Measurements from ENCODE around the gene CTF1.
"Not testable (repeated sequence)": the region's sequence is repeated elsewhere in the genome, so short reads cannot be mapped to it uniquely, and the experiment has no call there.

CTF1 gene

DNA sequence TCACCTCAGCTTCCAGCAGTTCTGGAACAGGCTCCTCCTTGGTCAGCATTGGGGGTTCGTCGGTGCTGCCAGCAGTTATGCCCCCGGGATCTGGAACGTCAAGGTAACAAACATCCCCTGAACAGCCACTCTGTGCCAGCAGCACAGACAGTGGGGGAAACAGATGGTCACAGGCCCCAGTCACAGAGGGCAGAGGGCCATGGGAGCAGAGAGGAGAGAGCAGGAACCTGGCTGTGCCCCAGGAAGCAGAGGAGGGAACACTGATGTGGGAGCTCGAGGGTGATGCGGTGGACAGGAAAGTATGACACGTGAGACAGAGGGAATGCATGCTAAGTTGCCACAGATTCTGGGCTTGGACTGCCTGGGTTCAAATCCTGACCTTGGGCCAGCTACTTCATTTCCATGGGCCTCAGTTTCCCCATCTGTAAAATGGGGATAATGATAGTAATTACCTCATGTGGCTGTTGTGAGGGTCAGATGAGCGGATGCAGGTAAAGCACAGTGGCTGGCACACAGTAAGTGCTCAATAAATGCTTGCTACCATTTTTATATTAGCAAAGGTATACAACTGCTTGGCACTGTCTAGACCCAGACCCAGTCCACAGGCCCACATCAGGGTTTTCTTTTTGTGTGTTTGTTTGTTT is 7.4 kb upstream of the CTF1 start:
- no peak for DNase-seq

DNA sequence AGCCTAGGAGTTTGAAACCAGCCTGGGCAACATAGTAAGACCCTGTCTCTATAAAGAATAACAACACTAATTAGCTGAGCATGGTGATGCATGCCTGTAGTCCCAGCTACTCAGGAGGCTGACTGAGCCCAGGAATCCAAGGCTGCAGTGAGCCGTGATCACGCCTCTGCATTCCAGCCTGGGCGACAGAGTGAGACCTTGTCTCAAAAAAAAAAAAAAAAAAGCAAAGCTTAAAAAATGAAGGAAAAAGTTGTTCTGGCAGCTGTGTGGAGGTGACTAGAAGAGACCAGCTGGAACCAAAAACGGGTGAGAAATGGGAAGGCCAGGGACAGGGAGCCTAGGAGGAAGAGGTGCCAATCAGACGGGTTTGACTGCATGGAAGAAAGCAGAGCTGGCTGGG is 6.7 kb upstream of the CTF1 start:
- no peak for DNase-seq

DNA sequence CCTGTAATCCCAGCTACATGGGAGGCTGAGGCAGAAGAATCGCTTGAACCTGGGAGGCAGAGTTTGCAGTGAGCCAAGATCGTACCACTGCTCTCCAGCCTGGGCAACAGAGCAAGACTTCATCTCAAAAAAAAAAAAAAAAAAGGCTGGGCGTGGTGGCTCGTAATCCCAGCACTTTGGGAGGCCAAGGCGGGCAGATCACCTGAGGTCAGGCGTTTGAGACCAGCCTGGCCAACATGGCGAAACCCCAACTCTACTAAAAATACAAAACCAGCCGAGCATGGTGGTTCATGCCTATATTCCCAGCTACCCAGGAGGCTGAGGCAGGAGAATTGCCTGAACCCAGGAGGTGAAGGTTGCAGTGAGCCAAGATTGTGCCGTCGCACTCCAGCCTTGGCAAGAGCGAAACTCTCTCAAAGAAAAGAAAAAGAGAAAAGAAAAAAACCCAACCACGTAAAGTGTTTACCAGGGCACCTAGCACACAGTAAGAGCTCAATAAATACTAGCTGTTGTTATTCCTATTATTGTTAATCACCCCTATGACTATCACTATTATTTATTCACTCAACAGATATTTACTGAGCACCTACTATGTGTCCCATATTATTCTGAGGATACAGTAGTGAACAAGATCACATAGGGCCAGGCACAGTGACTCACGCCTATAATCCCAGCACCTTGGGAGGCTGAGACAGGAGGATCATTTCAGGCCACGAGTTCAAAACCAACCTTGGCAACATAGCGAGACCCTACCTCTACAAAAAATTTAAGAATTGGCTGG is 5.2 kb upstream of the CTF1 start:
- not testable (repeated sequence) for DNase-seq

DNA sequence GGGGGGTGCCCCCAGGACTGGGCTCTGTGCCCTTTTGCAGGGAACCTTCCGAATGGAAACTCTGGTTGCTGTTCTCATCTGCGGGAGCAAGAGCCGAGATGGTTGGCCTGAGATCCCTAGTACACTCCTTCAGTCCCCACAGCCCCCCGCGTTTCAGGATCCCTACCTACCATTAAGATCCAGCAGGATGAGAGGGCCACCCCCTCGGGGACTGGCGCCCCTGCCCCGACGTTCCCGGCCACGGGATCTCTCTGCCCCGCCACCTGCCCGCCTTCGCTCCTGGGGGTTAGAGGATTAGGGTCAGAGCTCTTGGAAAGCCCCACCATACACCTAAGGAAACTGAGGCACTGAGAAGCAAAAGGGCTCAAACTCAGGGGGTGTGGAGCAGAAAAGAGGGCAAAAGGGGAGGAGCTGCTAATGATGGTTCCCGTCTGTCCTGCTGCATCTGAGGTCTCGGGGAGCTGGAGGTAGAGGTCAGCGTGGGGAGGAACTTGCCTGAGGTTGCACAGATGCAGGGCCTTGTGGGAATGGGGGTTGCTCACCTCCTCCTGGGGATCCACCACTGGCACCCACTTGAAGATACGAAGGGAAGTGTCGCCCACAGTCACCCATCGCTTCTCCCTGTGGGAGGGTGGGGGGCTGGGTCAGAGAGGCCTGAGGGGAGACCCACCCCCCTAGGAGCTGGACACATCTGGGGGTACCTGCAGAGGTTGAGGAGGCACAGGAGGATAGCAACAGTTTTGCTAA is 3.6 kb upstream of the CTF1 start:
- no peak for DNase-seq

DNA sequence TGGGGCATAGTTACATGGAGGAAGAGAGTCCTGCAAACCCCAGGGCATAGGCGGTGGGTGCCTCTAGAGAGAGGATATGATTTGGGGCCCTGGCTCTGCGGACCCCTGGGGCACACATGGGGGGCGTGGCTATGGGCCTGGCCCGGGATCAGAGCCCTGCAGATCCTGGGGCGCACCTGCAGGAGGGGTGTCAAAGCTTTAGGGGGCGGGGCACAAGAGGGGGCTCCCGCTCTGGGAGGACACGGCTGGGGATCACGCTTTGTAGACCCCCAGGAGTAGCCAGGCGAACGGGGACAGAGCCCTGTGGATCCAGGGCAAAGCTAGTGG is 3.0 kb upstream of the CTF1 start:
- DNase-seq: no peak

DNA sequence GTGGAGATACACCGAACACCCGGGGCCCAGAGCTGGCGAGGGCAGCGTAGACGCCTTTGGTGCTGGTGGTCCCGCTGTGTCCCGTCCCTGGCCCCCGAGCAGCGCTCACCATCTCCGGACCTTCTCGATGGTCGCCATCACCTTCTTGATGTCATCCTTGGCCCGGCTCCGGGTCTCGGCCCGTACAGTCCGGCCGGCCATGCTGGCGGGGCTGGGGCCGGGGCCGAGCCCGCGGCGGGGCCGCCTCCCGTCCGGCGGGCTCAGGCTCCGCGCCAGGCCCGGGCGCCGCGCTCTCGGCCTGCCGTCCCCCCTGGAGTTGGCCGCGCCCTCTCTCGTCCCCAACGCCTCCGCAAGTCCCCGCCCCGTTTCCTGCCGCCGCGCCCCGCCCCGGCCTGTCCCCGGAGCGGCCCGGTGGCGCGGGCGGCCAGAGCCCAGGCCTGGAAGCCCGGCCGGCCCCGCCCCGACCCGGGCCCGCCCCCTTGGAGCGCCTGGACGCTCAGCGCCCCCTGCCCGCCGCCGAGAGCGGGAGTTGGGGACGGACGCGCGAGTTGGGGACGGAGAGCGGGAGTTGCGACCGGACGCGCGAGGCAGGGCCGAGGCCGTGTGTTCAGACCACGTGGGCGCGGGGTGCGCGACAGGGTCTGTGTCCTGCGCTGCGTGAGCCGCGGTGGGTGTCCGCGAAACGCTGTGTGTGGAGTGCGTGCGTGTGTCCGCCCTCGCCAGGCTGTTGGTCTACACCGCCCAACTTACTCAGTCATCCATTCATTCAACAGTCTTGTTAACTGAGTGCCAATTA is 2.5 kb upstream of the CTF1 start, which contains the start of gene BCL7C:
BCL7C (minus strand) TSS at position 334 of the 796 bp plus-strand sequence; CDS start at position 201, 133 bp downstream.
- DNase-seq: peak; percentile 83

DNA sequence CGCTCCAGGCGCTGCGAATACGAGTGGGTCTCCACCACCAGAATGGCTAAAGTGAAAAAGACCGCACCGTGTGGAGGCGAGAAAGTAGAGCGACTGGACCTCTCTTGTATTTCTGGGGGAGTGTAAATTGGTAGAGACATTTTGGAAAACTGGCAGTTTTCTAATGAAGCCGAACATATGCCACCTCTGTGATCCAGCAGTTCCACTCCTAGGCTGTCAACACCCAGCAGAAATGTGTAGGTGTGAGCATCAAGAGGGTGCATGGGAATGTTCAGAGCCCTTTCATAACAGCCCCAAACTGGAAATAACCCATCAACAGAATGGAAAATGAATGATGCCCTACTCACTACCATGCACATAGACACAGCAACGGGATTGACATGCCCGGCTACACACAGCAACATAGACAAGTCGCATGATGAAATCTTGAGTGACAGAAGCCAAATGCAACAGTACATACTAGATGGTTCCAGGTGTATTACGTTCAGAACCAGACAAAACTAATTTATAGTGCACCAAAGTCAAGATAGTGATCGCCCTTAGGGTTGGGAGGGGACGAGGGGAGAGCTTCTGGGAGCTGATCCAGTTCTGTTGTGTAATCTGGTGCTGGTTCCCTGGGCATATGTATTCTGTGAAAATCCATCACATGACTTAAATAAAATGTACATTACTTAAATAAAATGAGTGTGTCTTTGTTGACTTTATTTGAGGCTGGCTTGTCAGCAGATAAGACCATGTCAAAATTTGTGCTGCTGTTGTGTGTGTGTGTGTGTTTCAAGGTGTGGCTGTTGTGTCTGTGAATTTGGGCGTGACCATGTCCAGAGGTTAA is 1.7 kb upstream of the CTF1 start:
- no peak for DNase-seq

DNA sequence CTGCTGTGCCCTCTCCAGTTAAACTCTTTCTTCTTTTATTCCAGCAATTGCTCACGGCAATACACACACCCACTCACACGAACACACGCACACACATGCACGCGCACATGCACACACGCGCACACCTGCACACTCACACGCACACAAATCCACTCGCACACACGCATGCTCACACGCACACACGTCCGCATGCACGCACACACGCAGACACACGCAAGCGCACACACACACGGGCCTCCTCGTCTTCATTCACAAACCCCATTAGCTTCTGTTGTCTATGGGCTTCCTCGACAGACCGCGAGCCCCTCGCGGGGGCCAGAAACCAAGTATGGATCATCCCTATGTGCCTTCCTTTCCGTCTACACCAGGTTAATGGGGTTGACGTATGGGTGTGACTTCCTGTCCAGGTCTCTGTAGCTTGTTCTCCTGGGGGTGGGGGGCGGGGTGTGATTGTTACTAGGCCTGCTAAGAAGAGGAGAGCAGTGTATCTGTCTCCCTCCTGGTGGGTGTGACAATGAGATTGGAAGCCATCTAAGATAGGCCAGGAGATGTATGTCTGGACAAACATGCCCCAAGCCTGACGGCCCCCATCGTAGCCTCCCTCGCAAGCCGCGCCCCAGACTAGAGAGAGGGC is 670 bp upstream of the CTF1 start:
- no peak for DNase-seq

DNA sequence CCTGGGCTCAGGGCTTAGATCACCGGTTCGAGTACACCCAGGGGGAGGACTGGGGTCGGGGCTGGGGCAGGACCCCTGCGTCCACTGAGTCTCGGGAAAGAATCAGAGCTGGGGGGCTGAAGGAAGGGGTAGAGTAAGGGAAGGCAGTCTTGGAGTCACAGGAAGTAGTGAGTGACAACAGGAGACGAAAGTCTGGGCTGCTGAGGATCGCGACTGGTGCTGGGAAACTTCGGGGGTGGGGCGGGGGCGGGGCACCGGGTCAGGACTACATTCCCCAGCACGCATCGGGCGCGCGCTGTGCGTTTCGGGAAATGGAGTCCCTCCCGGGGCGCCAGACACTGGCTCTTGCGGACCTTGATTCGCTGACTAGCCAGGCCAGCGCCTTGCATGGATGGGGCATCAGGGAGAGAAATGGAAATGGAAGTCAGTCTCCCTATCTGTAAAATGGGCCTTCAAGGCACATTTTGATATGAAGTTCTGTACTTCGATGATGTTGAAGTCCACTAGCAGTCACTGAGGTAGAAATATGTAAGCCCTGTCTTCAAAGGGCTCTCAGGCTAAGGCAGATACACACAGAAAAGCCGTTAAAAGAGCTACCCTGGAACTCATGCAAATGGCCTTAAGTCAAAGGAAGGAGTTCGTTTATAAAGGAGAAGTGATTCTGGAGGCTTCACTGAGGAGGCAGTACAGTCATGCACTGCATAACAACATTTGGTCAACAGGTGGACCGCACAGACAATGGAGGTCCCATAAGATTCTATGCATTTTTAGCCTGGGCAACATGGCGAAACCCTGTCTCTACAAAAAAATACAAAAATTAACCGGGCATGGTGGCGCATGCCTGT is 697 bp downstream of the CTF1 start:
- DNase-seq: peak; percentile 89

DNA sequence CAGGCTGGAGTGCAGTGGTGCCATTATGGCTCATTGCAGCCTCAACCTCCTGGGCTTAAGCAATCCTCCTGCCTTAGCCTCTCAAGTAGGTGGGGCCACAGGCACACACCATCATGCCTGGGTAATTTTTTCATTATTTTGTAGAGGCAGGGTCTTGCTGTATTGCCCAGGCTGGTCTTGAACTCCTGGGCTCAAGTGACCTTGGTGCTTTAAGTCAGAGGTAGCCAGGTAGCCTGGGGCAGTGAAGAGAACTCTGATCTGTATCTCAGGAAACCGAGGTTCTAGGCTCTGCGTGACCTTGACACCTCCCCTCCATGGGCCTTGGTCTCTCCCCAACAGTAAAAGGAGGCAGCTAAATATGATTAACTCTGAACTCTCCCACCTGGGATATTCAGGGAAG is 3.4 kb downstream of the CTF1 start:
- no peak for DNase-seq

DNA sequence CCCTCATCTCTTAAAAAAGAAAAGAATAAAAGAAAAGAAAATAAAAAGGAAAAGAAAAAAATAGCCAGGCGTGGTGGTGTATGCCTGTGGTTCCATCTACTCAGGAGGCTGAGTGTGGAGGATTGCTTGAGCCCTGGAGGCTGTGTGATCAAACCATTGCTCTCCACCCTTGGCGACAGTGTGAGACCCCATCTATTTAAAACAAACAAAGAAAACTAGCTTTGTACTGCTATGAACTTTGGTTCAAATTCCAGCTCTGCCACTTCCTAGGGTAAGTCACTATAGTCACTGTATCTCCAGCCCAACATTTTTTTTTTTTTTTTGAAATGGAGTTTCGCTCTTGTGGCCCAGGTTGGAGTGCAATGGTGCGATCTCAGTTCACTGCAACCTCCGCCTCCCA is 4.2 kb downstream of the CTF1 start:
- DNase-seq: no peak

DNA sequence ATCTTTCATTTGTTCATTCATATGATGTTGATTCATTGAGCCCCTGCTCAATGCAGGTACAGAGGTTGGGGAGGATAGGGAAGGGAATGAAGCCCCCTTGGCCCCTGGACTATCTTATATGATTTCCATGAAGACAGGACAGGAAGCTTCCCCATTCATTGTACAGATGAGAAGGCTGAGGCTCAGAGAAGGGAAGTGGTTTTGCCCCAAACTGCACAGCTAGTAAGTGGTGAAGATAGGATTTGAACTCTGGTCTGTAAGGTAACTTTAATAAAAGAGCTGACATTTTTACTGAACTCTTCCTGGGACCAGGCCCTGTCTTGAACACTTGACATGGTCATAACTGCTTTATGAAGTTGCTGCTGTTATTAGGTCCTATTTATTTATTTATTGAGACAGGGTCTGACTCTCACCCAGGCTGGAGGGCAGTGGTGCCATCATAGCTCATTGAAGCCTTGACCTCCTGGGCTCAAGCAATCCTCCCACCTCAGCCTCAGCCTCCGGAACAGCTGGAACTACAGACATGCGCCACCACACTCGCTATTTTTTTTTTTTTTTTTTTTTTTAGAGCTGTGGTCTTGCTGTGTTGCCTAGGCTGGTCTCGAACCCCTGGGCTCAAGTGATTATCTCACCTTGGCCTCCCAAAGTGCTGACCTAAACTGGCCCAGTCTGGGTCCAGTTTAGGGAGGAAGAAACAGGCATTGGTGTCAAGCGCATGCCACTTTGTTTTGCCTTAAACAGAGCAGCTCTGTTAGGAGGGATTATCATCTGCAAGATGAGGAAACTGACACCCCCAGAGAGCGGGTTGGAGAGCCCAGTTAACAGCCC is 5.0 kb downstream of the CTF1 start:
- peak; percentile 64 for DNase-seq

DNA sequence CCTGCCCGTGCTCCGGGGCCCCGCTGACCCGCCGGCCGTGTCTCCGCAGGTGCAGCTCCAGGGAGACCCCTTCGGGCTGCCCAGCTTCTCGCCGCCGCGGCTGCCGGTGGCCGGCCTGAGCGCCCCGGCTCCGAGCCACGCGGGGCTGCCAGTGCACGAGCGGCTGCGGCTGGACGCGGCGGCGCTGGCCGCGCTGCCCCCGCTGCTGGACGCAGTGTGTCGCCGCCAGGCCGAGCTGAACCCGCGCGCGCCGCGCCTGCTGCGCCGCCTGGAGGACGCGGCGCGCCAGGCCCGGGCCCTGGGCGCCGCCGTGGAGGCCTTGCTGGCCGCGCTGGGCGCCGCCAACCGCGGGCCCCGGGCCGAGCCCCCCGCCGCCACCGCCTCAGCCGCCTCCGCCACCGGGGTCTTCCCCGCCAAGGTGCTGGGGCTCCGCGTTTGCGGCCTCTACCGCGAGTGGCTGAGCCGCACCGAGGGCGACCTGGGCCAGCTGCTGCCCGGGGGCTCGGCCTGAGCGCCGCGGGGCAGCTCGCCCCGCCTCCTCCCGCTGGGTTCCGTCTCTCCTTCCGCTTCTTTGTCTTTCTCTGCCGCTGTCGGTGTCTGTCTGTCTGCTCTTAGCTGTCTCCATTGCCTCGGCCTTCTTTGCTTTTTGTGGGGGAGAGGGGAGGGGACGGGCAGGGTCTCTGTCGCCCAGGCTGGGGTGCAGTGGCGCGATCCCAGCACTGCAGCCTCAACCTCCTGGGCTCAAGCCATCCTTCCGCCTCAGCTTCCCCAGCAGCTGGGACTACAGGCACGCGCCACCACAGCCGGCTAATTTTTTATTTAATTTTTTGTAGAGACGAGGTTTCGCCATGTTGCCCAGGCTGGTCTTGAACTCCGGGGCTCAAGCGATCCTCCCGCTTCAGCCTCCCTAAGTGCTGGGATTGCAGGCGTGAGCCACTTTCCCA is 5.9 kb downstream of the CTF1 start:
- peak; percentile 81 for DNase-seq

DNA sequence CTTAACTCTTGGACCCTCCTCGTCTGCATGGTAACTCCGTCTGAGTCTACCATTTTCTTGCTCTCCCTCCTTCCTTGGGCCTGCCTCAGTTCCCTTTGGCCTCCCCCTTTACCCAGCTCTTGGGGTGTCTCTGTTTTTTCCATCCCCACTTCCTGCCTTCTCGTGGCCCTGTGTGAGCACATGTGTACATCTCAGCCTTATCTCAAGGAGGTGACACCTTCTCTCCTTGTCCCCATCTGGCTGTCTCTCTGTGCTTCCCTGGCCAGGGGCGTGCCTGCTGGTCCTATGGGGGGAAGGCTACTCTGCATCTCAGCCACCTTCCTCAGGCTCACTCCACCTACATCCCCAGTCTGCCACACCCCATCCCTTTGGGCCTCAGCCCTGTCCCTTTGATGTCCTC is 6.6 kb downstream of the CTF1 start:
- no peak for DNase-seq

DNA sequence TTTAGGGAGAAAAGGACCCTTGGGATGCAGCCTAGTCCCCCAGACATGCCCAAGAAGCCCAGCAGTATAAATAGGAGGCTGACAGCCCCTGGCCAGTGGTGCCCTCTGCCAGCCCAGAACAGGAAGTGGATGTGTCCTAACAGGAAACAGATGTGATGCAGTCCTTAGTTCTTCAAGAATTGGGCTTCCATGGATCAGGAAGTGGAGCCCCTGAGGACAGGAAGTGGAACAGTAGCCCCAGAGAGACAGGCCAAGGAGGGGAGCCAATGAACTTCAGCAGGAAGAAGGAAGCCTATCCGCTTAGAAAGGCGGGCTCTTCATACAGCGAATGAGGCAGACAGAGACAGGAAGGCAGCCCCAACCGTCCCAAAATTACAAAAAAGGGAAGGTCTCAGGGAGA is 7.2 kb downstream of the CTF1 start:
- no peak for DNase-seq

DNA sequence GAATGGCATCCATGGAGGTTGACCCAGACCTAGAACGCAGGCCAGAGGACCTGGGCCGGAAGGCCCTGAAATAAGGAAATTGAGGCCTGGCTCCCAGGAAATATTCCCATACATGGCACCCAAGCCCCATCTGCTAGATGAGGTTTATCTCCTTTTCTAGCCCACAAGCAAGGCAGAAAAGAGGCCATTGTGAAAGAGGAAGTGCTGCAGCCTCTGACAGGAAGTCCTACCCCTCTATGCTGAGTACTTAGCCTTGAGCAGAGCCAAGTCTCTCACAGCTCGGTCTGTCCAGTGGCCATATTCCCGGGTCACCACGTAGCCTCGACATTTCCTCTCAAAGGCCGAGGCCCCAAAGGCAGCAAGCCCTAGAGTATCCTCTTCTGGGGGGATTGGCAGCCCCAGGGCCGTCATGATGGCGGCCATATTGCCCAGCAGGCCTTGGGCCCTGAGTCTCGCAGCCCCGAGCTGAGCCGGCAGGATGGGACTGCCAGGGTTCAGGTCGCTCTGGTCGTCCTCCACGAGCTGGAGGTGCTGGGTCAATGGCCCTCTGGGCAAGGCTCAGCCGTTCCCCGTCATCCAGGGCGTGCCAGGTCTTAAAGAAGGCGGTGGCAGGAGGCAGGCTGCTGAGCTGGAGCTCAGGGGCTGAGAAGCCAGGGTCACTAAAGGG is 7.8 kb downstream of the CTF1 start:
- no peak for DNase-seq

DNA sequence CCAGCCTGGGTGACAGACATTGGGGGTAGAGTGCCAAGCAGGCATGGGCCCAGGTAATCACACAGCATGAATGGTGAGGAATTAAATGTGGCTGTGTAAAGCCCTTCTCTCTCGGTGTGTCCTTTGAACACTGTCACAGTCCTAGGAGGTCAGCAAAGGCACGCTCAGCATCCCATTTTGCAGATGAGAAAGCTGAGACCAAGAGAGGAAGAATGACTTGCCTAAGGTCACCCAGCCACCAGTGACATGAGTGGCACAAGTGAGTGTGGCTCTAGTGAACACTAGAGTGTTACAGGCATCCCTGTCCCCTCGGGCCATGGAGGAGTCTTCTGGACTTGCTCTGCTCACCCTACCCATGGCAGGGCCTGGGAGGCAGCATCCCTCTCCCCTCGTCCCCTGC is 10.7 kb downstream of the CTF1 start:
- no peak for DNase-seq

DNA sequence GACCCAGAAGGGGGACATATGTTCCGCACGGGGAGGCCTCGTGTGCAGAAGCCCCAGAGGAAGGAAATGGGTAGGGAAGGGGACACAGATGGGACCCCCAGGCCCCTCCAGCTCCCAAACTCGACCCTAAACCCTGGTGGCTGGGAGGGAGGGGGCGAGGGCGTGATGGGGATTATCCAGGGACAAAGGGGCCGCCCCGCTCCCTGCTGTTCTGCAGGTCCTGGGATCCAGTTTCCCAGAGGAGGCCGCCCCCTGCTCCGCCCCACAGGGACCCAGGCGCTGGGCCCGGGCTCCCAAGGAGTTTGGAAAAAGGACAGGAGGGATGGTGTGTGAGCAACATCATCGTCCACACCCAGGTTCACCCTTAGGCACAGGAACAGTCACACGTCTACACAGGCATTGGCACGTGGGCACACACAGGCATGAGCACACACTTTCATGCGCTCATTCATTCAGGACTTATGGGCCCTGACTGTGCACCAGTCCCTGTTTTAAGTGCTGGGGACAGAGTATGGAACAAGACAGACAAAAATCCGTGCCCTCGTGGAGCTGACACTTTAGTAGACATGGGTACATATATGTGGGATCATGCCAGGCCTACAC is 14.1 kb downstream of the CTF1 start:
- DNase-seq: no peak
